Measurements from ENCODE around the gene PTK6. TPM values are rescaled to one million over a fixed set of nuclear protein-coding genes. Genes with fewer than 3 reads are reported as not detected.

The PTK6 gene
- total RNA-seq, 6 experiments from 2014 or later, result 0.07 TPM; not detected in 4

DNA sequence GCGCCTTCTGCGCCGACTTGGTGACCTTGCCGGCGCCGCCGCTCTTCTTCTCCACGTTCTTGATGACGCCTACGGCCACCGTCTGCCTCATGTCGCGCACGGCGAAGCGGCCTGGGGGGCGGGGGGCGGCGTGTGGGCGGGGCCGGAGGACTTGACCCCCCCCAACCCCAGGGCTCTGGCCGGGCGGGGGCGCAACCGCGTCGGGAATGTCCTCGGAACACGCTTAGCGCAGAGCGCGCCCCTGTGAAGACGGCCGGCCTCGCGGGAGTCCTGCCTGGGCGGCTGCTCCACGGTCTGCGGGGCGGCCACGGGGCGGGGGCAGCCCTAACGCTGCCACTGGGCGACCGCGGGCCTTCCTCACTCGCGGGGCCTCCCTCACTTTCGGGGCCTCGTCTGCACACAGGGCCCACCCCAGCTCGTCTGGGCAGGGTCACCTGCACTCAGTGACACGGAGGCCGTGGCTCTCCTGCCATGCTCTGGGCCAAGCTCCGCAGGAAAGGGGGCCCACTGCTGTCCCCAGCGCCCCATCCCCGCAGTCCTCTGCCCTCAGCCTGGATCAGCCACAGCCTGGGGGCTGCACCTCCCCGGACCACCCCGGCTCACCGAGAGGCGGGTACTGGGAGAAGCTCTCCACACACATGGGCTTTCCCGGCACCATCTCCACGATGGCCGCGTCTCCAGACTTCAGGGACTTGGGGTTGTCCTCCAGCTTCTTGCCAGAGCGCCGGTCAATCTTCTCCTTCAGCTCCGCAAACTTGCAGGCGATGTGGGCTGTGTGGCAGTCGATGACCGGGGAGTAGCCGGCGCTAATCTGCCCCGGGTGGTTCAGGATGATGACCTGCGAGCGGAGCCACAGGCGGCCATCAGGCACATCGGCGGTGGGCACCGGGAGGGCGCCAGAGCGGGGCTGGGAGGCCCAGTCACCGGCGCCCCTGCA, 48.6 kb downstream of the PTK6 start:
- DNase-seq, result no peak
- Mint-ChIP-seq H3K36me3 (ENCODE audit: low read depth) (no peaks in the 10 kb centered on the region), H3K27ac (no peak overlapping the region), H3K9me3 (peaks cover 5% of the 10 kb centered on the region; the same call in 1 of the 2 replicates), H3K4me3 (no peak overlapping the region), H3K27me3 (ENCODE audit: insufficient read depth) (peaks cover 12% of the 10 kb centered on the region), H3K4me1 (ENCODE audit: low read depth) (no peaks in the 10 kb centered on the region)
- TF ChIP-seq, protein P1, sequence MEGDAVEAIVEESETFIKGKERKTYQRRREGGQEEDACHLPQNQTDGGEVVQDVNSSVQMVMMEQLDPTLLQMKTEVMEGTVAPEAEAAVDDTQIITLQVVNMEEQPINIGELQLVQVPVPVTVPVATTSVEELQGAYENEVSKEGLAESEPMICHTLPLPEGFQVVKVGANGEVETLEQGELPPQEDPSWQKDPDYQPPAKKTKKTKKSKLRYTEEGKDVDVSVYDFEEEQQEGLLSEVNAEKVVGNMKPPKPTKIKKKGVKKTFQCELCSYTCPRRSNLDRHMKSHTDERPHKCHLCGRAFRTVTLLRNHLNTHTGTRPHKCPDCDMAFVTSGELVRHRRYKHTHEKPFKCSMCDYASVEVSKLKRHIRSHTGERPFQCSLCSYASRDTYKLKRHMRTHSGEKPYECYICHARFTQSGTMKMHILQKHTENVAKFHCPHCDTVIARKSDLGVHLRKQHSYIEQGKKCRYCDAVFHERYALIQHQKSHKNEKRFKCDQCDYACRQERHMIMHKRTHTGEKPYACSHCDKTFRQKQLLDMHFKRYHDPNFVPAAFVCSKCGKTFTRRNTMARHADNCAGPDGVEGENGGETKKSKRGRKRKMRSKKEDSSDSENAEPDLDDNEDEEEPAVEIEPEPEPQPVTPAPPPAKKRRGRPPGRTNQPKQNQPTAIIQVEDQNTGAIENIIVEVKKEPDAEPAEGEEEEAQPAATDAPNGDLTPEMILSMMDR (IDR thresholded peaks at IDR 0.05), result no peak

DNA sequence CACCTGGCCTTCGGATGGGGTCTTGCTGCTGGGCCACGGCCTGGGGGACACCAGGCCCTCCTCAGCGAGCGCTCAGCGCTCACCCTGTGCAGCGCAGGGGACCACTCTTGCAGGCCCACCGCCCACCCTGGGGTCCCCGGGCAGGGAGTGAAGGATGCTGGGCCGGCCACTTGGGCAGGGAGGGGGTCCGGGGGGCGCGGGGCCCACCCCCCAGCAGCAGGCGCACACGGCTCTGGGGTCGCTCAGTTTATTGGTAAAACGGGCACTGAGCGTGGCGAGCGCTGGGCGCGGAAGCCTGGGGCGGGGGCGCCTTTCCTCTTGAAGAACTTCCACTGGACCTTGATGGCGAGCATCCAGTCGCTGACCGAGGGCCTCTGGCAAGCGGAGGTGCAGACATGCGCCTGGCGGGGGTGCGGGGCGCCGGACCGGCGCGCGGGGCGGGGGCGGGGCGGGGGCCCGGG, 49.4 kb downstream of the PTK6 start:
- H3K4me1 Mint-ChIP-seq (ENCODE audit: low read depth), result no peaks in the 10 kb centered on the region
- H3K9me3 Mint-ChIP-seq, result peaks cover 5% of the 10 kb centered on the region; the same call in 1 of the 2 replicates
- no peak for DNase-seq

DNA sequence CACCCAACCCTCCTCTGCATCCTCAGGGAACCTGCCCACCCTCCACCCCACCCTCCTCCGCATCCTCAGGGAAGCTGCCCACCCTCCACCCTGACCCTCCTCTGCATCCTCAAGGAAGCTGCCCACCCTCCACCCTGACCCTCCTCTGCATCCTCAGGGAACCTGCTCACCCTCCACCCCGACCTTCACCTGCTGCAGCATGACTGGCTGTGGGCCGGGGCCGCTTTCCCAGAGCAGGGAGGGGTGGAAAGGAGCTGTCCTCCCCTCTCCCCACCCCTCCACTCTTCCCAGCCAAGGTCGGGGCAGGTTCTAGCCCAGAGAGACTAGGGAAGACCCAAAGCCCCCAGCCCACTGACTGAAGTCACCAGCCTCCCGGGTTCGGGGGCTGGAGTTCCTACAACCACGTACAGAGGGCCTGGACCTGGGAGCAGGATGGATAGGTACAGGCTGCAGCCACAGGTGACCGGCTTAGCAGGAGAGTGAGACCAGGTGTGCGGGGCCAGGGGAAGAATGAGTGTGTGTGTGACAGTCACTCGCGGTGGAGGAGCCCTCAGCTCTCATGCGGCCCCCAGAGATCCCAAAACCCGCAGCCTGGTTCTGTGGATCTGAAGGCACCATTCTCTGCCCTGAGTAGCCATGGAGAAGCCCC, 49.9 kb downstream of the PTK6 start:
- Mint-ChIP-seq H3K4me3 (no peak overlapping the region), H3K9me3 (peaks cover 2% of the 10 kb centered on the region; the same call in 1 of the 2 replicates), H3K27ac (no peak overlapping the region), H3K4me1 (ENCODE audit: low read depth) (no peaks in the 10 kb centered on the region), H3K27me3 (ENCODE audit: insufficient read depth) (peaks cover 15% of the 10 kb centered on the region), H3K36me3 (ENCODE audit: low read depth) (no peaks in the 10 kb centered on the region)
- no peak for DNase-seq
- TF ChIP-seq, protein P1 (IDR thresholded peaks at IDR 0.05), result no peak

More for the DNA sequence above, 49.4 kb downstream of the PTK6 start:
- TF ChIP-seq, protein P1 (IDR thresholded peaks at IDR 0.05), result no peak
- H3K27ac Mint-ChIP-seq, result no peak overlapping the region
- no peaks in the 10 kb centered on the region for H3K36me3 Mint-ChIP-seq (ENCODE audit: low read depth)
- H3K27me3 Mint-ChIP-seq (ENCODE audit: insufficient read depth), result peaks cover 13% of the 10 kb centered on the region
- H3K4me3 Mint-ChIP-seq, result no peak overlapping the region

DNA sequence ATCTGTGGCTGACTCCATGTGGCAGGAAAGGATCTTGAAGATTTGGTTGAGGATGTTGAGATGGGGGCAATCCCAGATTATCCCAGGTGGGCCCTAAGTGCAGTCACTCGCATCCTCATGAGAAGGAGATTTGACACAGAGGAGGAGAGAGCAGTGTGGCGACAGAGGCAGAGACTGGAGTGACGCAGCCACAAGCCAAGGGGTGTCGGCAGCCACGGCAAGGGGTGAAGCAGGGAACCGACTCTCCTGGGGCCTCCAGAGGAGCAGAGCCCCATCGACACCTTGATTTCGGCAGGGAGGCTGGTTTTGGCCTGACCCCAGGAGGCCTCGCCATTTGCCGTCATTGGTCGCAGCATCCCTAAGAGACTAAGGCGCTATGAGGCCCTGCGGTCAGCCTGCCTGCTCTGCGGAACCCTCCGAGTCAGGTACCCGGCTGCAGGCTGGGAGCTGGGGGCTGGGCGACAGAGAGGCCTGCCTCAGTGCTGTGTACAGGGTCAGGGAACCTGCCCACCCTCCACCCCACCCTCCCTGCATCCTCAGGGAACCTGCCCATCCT, 50.8 kb downstream of the PTK6 start:
- DNase-seq, result no peak
- TF ChIP-seq, protein P1 (IDR thresholded peaks at IDR 0.05), result no peak
- Mint-ChIP-seq H3K36me3 (ENCODE audit: low read depth) (no peaks in the 10 kb centered on the region), H3K9me3 (no peaks in the 10 kb centered on the region), H3K27ac (no peak overlapping the region), H3K4me1 (ENCODE audit: low read depth) (no peaks in the 10 kb centered on the region), H3K27me3 (ENCODE audit: insufficient read depth) (peaks cover 20% of the 10 kb centered on the region), H3K4me3 (no peak overlapping the region)

DNA sequence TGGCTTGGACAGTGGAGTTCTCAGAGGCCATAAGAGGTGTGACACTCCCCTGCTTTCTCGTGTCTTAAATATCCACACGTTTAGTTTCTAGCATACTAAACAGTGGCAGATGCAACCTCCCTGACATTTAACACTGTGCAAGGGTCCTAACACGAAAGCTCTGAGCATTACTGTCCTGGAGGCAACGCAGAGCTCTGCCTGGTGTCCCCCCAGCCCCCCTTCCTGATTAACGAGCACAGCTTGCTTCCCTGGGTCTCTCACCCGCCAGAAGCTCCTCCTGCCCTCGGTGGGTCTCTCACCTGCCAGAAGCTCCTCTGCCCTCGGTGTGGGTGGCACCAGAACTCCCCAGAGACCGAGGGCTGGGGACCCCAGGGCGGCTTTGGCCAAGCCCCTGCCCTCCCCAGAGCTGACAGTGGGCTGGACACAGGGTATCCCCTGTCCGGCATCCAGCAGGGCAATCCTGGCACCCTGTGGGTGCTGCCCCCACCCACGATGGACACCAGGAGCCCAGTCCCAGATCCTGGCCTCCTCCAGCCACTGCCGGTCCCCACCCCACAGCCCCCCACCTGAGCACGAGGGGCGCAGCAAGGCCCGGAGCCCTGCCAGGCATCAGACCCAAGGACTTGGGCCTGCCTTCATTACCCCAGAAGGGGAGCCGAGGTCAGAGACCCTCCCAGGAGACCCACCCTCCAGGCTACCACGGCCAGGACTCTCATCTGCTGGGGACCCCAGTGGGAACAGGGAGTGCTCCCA, 52.3 kb downstream of the PTK6 start:
- Mint-ChIP-seq H3K4me3 (no peak overlapping the region), H3K27ac (no peak overlapping the region), H3K4me1 (ENCODE audit: low read depth) (no peaks in the 10 kb centered on the region), H3K9me3 (no peaks in the 10 kb centered on the region), H3K27me3 (ENCODE audit: insufficient read depth) (peaks cover 23% of the 10 kb centered on the region), H3K36me3 (ENCODE audit: low read depth) (no peaks in the 10 kb centered on the region)
- no peak for DNase-seq
- TF ChIP-seq, protein P1 (IDR thresholded peaks at IDR 0.05), result no peak

All from HFFc6 (cell line).